GM19035 (cell line): ENCODE measurements around the gene EXD3.

Source experiments
- ATAC-seq: cut with Tn5 transposase; IDR thresholded peaks from one replicate; pipeline ENCODE4 v1.9.1; 2021; ENCODE audit not compliant: unreplicated experiment

Gene EXD3

GRCh38 chr9:137432687-137433348 is 9.9 kb upstream of the EXD3 start:
- ATAC-seq: no peak

GRCh38 chr9:137431416-137431931 is 8.5 kb upstream of the EXD3 start:
- ATAC-seq: no peak

- ATAC-seq: no peak
Observed at GRCh38 chr9:137430723-137431415, 7.9 kb upstream of the EXD3 start.

GRCh38 chr9:137429974-137430722 is 7.2 kb upstream of the EXD3 start:
- no peak for ATAC-seq

- no peak for ATAC-seq
Observed at GRCh38 chr9:137429546-137429890, 6.6 kb upstream of the EXD3 start.

- no peak for ATAC-seq
Observed at GRCh38 chr9:137428841-137429545, 6.0 kb upstream of the EXD3 start.

- ATAC-seq: no peak
Observed at GRCh38 chr9:137428311-137428630, 5.3 kb upstream of the EXD3 start.

- no peak for ATAC-seq
Observed at GRCh38 chr9:137427454-137428310, 4.7 kb upstream of the EXD3 start.

GRCh38 chr9:137426018-137426681 is 3.2 kb upstream of the EXD3 start:
- no peak for ATAC-seq

GRCh38 chr9:137423514-137424291 is 741 bp upstream of the EXD3 start:
- ATAC-seq: peak; percentile 36

- ATAC-seq: no peak
Observed at GRCh38 chr9:137421838-137422603, 941 bp downstream of the EXD3 start.

GRCh38 chr9:137417161-137418021 is 5.6 kb downstream of the EXD3 start:
- ATAC-seq: no peak

GRCh38 chr9:137416563-137417151 is 6.3 kb downstream of the EXD3 start:
- ATAC-seq: no peak

GRCh38 chr9:137416006-137416562 is 6.9 kb downstream of the EXD3 start:
- no peak for ATAC-seq

GRCh38 chr9:137415451-137415850 is 7.5 kb downstream of the EXD3 start:
- ATAC-seq: no peak

GRCh38 chr9:137412431-137412830 is 10.5 kb downstream of the EXD3 start:
- no peak for ATAC-seq
